GM19468 (cell line): ENCODE measurements around the gene CD200R1L.

Experiments
- ATAC-seq: cut with Tn5 transposase; IDR thresholded peaks from one replicate; pipeline ENCODE4 v1.9.1; 2021; ENCODE audit warnings: mild to moderate bottlenecking, moderate library complexity, moderate number of reproducible peaks; ENCODE audit not compliant: unreplicated experiment; ENCODE audit errors: extremely low read depth

CD200R1L gene

GRCh38 chr3:112770032-112770626 is 76.5 kb downstream of the CD200R1L start:
- ATAC-seq, result no peak

GRCh38 chr3:112769286-112769978 is 77.2 kb downstream of the CD200R1L start:
- ATAC-seq, result no peak

GRCh38 chr3:112767777-112768176 is 78.9 kb downstream of the CD200R1L start:
- no peak for ATAC-seq

GRCh38 chr3:112767177-112767576 is 79.5 kb downstream of the CD200R1L start:
- ATAC-seq, result peak; percentile 58
